GM10266 (cell line): ENCODE results near the gene IFNK.

ENCODE experiments used
- DNase-seq: peaks from one replicate; pipeline ENCODE4 v3.0.0; 2012; ENCODE audit errors: extremely low spot score
- TF ChIP-seq, protein P1 (sequence below): IDR thresholded peaks from 2 replicates; pipeline ENCODE4 v1.5.1; 2012; ENCODE audit warnings: mild to moderate bottlenecking, low read depth; ENCODE audit not compliant: control insufficient read depth, insufficient read depth; ENCODE audit errors: missing control alignments

The IFNK gene

DNA sequence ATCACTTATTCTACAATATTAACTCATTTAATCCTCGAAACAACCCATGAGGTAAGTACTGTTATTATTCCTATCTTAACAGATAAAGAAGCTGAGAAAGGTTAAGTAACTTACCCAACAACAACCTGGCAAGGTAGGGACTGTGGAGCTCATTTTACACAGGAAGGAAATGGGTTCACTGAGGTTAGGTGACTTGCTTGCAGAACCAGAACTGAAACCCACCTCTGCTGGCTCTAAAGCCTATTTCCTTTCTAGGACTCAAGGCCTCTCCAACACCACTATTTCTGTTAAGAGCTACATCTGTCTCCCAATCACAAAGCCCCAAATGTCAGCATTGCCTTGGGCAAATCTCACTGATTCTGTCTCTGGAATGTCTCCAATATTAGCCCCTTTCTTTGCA is 38.9 kb upstream of the IFNK start:
- no peak for DNase-seq
- TF ChIP-seq, protein P1, sequence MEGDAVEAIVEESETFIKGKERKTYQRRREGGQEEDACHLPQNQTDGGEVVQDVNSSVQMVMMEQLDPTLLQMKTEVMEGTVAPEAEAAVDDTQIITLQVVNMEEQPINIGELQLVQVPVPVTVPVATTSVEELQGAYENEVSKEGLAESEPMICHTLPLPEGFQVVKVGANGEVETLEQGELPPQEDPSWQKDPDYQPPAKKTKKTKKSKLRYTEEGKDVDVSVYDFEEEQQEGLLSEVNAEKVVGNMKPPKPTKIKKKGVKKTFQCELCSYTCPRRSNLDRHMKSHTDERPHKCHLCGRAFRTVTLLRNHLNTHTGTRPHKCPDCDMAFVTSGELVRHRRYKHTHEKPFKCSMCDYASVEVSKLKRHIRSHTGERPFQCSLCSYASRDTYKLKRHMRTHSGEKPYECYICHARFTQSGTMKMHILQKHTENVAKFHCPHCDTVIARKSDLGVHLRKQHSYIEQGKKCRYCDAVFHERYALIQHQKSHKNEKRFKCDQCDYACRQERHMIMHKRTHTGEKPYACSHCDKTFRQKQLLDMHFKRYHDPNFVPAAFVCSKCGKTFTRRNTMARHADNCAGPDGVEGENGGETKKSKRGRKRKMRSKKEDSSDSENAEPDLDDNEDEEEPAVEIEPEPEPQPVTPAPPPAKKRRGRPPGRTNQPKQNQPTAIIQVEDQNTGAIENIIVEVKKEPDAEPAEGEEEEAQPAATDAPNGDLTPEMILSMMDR, result no peak

DNA sequence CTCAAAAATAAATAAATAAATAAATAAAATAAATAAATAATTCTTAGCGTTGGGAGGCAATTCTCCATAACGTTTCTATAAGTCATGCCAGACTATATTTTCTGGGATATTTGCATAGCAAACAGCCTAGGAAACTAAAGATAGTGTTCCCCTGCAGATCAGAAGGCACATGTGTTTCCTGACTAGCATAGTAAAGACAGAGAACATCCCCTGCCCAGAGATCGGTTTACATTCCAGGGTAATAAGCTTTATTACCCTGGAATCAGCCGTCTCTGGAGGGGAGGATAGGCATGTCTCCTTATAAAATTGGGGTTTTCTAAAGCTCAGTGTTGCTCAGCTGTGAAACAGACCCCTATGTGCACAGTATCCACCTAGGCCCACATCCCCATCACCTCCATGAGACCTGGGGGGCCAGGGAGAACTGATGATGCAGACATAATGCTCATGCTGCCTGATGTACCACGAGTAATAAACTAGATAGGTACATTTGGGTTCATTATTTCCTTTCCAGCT is 36.9 kb upstream of the IFNK start:
- TF ChIP-seq, protein P1, result no peak
- DNase-seq, result no peak

DNA sequence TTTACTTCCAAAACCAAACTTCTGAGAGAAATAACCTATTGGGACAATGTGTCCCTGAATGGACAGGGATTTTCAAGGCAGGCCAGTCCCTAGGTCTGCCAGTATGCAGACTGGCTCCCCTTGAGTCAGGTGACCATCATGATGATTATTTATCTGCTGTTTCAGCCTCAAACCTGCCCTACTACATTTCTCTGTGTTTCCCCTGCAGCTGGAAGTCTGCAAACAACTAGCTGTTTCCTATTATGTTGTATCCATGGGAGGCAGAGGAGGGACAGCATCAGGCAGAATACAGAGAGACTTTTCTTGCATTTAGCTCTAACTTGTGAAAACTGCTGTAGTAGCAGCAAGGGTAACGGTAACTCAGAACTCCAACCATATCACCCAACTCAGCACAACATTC is 36.2 kb upstream of the IFNK start:
- DNase-seq, result no peak
- TF ChIP-seq, protein P1, result no peak

DNA sequence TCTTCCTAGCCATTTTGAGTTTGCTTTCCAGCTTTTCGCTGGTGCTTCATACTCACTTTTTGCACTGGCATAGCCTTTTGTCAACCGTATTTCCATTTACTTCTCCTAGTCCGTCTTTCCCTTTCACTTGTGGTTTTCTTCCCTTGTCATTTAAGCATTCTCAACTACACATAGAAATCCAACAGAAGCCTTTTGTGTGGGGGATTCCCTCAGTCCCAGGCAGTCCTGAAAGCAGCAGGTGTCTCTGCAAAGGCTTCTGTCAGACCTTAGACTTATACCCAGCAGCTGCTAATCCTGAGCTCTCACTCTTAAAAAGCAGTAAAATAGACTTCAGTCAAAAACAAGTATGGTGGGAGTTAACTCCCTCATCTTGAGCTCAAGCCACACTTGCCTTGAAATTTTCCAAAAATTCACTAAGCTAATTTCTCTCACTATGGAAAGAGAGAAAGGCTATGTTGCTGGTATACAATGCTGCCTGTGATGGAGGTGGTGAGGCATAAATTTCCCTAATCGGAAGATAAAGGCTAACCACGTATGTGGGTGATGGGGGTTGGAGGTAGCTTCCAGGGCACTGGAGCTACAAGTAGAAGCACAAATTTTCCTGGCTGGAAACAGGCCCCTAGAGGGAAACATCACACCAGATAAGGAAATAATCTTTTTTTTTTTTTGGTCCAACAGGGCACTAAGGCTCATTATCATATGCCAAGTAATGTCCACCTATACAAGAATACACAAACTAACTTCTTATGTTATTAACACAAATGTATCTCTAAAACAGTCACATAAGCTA is 34.8 kb upstream of the IFNK start:
- TF ChIP-seq, protein P1, result no peak
- DNase-seq, result peak; percentile 40

DNA sequence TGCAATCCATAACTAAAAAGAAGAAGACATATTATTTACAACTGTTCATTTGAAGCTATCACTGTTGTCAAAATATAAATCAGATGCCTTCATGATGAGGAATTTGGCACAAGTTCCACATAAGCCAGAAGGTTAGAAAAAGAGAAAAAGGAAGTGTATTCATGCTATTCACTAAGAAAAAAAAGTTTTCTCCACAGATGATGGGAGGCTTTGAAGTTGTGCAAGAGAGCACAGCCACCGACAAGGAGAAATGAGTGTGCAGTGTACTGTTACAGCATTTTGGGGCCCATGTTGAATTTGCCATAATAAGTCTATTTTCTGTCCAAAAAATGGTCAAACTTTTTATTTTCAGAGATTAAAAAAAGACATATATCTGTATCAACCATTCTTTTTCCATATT is 32.9 kb upstream of the IFNK start:
- TF ChIP-seq, protein P1, result no peak
- no peak for DNase-seq

DNA sequence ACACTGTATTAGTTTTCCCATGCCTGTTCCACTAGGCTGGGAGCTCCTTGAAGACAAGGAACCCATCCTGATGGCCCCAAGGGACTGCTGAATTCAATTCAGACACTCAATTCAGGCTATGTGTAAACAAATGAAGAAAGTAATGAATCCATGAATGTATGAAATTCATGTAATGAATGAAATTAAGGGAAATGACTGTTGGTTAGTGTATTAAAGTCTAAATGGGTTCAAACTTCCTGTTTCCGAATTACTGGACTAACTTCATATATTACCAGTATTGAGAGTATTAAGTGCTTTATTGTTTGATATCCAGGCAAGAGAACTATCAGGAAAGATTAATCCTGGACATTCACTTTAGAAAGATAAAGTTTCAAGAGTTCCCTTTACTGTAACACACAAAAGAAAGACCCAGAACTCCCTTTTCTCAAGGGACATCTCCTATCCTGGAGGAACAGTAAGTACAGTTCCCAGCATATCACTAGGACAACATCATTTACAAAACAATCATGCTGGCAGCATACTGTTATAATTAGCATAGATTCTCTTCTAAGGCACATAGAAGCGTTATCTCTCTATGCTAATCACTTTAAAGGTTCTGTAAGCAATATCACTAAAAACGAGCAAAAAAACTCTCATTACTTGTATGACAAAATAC is 28.5 kb upstream of the IFNK start:
- TF ChIP-seq, protein P1, result no peak

DNA sequence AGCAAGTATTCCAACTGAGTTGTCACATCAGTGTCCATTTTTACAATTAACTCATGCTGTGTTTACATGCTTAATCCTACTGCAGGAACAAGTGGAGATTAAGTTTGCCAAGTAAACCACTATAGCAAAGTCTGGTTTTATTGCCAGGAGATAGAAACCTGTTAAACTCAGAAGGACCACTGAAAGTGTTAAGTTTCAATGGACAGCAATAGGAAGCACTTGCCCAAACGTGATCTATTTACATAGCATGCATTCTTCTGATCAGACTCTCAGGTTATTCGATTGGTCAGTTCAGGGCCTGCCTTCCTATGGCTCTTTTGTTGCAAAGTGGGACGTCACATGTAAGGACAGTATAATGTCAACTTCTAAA is 28.0 kb upstream of the IFNK start:
- DNase-seq, result no peak
- TF ChIP-seq, protein P1, result no peak

More for the DNA sequence above, 28.5 kb upstream of the IFNK start:
- no peak for DNase-seq
